ENCODE results near the gene ATP6V0D1. TPM values are rescaled to one million over a fixed set of nuclear protein-coding genes. Genes with fewer than 3 reads are reported as not detected.
"Not testable (repeated sequence)": the region's sequence is repeated elsewhere in the genome, so short reads cannot be mapped to it uniquely, and the experiment has no call there.

The ATP6V0D1 gene
- polyA plus RNA-seq, 4 donors: 82.6 to 104 (median 91.2) TPM

DNA sequence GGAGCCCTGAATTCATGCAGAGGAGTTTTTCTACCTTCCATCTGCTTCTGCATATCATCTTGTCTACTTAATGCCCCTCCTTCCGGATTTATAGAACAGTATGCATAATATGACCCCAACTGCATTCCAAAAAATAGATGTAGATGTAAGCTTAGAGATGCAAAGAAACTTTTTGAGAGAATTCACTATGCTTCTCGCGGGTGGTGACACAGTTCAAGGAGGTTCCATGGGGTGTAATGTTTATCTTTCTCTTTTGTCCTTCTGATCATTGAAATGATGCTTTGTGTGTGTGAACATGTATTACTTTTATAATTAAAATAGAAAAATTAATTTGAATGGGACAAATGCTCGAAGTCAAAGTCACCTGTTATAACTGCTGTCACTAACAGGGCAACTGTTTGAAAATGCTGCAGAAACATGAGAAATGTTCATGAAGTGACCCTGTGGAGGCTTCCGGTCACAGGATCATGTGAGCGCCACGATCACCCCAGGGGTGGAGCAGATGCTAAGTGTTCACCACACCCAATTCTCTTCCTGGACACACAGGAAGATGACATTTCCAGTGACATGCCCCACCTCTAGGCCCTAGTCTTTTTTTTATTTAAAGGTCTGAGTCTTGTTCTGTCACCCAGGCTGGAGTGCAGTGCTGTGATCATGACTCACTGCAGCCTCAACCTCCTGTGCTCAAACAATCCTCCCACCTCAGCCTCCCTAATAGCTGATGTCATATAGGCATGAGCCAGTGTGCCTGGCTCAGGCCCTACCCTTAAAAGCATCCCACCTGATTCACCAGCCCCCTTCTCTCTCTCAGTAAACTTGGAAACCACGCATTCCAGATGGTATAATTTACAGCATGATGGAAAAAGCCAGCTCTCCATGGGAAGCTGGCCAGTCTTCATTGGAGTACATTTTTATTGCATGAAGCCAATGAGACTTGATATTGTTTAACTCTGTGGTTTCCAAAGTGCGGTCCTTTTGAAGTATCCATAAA, 23.4 kb upstream of the ATP6V0D1 start:
- DNase-seq (ENCODE audit: low read depth in 4 of 4, low spot score in 3 of 4): no peak

DNA sequence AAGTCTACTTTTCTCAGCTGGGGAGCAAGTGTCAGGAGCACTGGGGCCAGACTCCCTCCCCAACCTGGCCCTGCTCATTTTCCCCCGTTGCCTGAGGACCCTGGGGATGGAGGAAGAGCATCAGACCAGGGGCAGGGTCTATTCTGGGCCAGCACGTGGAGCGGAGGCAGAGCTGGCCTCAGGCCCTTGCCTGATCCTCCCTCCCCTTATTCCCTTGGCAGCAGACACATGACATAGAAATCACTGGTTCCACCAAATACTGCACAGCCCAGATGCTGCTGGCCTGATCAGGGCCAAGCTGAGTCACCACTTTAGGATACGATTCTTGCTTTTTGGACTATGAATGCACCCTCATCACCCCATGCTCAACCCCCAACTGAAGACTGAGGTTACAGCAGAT, 18.1 kb upstream of the ATP6V0D1 start:
- no peak for DNase-seq (ENCODE audit: low read depth in 4 of 4, low spot score in 3 of 4)

DNA sequence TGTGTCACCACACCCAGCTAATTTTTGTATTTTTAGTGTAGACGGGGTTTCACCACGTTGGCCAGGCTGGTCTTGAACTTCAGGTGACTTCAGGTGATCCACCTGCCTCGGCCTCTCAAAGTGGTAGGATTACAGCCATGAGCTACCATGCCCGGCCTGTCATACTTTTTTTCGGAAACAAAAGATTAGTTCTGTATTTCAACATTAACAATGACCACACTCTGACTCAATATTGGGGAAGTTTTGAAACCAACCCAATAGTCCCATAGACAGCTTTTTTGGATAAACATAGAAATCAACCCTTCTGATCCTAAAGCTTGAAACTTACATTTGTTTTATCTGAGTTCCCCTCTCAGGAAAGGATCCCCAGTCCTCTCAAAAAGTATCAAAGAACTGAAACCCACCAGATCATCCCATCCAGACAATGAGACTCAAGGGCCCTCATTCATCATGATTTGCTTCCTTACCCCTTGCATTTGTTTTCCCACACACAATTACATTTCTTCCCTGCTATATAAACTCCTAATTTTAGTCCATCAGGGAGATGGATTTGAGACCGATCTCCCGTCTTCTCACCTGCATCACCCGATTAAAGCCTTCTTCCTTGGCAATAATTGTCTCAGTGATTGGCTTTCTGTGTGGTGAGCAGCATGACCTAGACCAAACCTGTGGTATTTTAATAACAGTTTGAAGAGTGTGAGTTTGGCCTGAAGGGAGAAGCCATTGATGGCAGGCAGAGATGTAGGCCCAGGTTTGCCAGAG, 9.6 kb upstream of the ATP6V0D1 start:
- no peak for DNase-seq (ENCODE audit: low read depth in 4 of 4, low spot score in 3 of 4)

GRCh38 chr16:67489401-67490083, 8.6 kb upstream of the ATP6V0D1 start:
- DNase-seq (ENCODE audit: low read depth in 4 of 4, low spot score in 3 of 4): no peak

- not testable (repeated sequence) for DNase-seq (ENCODE audit: low read depth in 4 of 4, low spot score in 3 of 4)
Observed at GRCh38 chr16:67487561-67487960, 6.6 kb upstream of the ATP6V0D1 start.

- DNase-seq (ENCODE audit: low read depth in 4 of 4, low spot score in 3 of 4): no peak
Observed at GRCh38 chr16:67486805-67487204, 5.8 kb upstream of the ATP6V0D1 start.

DNA sequence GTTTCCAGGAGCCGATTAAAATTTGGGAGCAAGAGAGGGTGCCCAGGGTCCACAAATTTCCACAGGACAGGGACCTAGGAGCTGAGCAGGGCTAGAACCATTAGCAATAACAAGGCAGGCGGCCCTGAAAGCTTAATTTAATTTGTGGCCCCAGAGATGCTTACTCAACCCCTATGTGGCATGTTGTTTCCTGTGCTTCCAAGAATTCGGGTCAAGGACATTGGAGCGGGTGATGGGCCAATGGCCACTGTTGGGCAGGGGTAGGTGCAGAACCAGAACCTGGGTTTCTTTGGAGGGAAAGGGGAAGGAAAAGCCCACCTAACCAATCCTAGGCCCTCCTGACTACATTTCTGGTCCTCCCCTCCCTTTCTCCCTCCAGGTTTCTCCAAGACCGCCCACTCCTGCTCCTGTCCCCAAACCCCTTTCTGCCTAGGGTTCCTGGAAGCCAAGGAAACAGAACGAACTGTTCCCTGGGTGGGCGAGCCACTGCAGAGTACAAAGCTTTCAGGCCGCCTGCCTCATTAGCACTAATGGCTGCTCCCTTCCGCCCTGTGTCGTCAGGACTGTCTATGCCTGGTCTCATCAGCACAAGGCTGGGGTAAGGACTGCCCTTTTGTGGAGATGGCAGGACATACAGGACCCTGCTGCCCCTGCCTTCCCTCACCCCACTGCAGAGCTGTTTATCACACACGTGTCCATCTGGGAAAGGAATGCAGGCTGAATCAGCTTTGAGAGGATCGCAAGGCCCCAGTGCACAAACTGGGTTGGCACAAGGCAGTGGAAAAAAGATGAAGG, 3.0 kb upstream of the ATP6V0D1 start:
- DNase-seq (ENCODE audit: low read depth in 4 of 4, low spot score in 3 of 4): no peak

GRCh38 chr16:67483150-67483549, 2.2 kb upstream of the ATP6V0D1 start, which contains the start of gene AGRP:
AGRP (minus strand) TSS chr16:67483547; CDS start chr16:67483398, 149 bp downstream.
- no peak for DNase-seq (ENCODE audit: low read depth in 4 of 4, low spot score in 3 of 4)

DNA sequence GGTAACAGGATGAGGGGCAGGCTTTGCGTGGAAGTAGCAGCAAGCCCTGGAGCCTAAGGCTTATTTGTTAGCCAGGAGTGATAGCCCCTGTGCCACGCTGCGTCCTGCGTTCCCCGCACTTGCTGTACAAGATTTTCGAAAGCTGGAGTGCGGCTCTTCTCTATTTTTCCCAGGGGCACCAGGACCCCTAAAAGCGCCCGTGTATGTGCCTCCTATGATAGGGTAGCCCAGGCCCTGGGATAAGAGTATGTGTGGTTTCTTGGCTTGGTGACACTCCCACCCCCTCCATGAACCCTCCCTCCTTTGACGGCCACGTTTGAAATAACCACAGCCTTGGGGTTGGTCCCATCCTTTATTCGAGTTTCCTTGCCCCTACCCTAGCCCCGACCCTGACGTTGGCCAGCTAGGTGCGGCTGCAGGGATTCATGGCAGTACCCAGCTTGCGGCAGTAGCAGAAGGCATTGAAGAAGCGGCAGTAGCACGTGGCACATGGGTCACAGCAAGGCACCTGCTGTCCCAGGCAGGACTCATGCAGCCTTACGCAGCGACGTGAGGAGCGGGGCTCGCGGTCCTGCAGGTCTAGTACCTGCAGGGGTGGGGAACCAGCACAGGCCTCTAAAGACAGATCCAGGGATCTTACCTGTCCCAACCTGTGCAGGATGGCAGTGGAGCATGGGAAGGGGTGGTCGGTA, 1.4 kb upstream of the ATP6V0D1 start:
- no peak for DNase-seq (ENCODE audit: low read depth in 4 of 4, low spot score in 3 of 4)

DNA sequence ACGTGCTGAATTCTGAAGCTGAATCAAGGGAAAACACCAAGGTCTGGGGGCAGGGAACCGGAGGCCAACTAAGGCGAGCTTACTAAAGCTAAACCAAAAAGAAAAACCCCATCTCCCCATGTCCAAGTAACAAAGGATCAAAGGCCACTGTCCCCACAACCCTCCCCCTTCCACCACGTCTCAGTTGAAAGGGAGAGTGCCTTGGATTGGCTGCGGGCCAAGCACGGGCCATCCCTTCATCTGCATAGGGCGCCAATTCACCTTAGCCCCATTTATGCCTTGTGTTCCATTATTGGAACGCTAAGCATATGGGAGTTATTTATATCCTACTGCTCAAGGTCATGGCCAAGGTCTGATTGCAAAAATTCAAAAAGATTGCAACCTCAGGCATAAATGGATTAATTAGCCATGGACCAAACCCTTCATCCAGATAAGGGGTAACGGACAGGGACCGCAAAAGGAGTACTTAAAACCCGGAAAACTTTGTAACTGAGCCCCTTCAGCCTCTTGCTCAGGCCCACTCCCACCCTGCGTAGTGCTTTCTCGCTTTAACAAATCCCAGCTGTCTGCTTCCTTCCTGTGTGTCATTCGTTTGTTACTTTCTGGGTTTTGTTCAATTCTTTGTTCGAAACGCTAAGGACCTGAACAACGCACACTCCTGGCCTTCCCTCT, 740 bp upstream of the ATP6V0D1 start:
- no peak for DNase-seq (ENCODE audit: low read depth in 4 of 4, low spot score in 3 of 4)

DNA sequence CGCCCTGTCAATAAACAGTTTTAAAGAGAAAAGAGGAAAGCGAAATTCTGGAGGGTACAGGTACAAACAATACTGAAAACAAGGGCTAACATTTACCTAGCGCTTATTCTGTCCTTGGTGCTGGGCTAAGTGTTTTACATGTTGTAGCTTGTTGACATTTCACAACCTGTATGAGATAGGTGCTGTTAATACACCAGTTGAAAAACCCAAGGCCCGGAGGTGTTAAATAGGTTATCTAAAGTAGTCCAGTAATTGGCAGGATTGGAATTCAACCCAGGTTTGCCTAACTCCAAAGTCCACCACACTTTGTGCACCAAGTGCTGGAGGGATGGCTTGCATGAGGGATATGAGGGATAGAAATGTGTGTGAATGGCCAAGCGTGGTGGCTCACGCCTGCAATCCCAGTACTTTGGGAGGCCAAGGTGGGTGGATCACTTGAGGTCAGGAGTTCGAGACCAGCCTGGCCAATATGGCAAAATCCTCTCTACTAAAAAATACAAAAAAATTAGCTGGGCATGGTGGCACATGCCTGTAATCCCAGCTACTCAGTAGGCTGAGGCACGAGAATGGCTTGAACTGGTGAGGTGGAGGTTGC, 2.9 kb downstream of the ATP6V0D1 start:
- no peak for DNase-seq (ENCODE audit: low read depth in 4 of 4, low spot score in 3 of 4)

DNA sequence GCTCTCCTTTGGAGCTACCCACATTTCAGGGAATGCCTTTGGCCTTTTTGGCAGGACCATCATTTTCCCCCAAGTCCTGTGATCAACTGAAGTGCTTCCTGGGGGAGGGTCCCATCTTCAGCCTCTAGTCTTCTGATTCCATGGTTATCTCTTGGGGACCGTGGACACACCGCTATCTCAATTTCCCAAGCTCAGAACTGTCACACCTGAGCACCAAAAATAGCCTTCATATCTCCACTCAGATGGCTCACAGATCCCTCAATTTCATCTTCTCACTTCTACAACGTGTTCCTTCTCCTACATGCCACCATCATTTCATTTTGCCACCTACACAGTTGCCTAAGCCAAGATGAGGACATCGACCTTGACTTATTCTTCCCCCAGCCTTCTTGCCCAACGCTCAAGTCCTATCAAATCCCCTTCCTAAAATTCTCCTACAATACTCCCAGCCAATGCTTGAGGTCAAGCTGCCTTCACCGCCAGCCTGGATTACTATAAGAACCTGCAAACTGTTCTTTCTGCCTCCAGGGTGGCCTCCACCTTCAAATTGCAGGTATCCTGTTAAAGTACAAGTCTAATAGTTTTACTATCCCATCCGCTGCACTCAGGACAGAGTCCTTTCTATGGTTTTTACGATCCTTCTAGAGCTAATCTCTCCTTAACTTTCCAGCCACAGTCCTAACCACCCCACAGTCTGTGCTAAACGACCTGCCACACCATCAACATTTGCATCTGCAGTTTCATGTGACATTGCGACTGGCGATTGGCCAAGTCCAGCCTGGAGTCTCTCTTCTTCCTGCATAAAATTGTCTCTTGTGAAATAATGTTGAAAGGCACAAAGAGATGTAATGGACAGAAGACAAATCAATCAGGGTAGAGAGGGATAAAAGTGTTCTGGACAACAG, 6.2 kb downstream of the ATP6V0D1 start:
- DNase-seq (ENCODE audit: low read depth in 4 of 4, low spot score in 3 of 4): no peak

DNA sequence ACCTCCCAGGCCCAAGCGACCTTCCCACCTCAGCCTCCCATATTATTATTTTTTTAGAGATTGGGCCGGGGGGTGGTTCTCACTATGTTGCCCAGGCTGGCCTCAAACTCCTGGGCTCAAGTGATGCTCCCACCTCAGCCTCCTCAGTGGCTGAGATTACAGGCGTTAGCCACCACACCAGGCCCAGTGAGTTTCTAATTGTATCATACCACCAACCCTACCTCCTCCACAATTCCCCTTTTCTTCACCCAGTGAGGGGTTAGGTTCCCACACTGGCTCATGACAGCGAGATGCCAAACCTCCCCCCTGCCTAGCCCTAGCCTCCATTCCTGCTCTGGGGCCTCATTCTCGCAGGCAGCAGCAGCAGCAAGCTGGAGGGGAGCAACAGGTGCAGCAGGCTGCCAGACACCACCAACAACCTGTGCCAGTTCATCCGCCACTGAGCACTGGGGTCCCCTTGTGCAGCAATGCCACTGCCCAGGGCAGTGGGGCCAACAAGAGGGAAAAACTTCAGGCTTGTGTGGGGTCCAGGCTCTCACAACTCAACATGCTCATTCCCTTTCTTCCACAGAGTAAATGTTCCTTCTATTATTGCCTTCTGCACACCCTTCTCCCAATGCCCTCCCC, 9.1 kb downstream of the ATP6V0D1 start:
- DNase-seq (ENCODE audit: low read depth in 4 of 4, low spot score in 3 of 4): no peak

GRCh38 chr16:67470359-67470758, 10.6 kb downstream of the ATP6V0D1 start:
- DNase-seq (ENCODE audit: low read depth in 4 of 4, low spot score in 3 of 4): no peak

- DNase-seq (ENCODE audit: low read depth in 4 of 4, low spot score in 3 of 4): no peak
Observed at GRCh38 chr16:67468731-67469130, 12.2 kb downstream of the ATP6V0D1 start.

DNA sequence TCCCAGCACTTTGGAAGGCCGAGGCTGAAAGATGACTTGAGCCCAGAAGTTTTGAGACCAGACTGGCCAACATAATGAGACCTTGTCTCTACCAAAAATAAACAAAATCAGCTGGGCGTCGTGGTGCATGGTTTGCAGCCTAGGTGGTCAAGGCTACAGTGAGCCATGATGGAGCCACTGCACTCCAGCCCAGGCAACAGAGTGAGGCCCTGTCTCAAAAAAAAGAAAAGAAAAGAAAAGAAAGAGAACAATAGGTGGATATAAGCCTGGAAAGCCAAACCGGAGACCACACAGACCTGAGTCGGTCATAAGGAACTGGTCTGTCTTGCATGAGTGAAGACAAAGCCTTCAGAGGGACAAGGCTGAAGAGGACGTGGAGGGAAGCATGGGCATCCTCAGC, 14.4 kb downstream of the ATP6V0D1 start:
- DNase-seq (ENCODE audit: low read depth in 4 of 4, low spot score in 3 of 4): no peak

DNA sequence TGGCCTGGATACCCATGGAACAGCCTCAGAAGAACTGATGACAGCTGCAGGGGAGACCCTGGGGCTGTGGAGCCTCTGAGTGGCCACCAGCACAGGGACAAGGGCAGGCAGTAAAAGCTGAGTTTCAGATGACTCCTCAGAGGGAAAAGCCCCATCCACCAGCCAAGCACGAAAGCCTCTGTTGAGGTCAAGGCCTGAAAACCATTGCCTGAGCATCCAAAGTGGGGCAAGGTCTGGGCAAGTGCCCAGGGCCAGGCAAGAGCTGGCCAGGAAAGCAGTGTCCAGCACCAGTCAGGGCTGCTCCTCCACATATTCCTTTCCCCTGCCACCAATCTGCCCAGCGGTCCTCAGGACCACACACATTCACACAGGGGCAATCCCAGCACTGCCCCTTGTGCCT, 16.4 kb downstream of the ATP6V0D1 start:
- no peak for DNase-seq (ENCODE audit: low read depth in 4 of 4, low spot score in 3 of 4)
